Sigmoid colon (tissue), 7 donors: ENCODE data around the gene PAGE4. TPM values are rescaled to one million over a fixed set of nuclear protein-coding genes. Genes with fewer than 3 reads are reported as not detected.

Experiments used
- DNase-seq: peaks from one replicate; pipeline ENCODE4 v3.0.0-alpha.2; 2019
- H3K27ac ChIP-seq, 4 donors: fragments of 200-600 bp; sonication (generic); one replicate each; pipeline ENCODE4 v1.5.1; 2016 to 2019; ENCODE audit warnings: mild to moderate bottlenecking in 1 of 4
- H3K27me3 ChIP-seq, 3 donors: fragments of 200-600 bp; sonication (generic); one replicate each; pipeline ENCODE4 v1.5.1; 2019; ENCODE audit warnings: mild to moderate bottlenecking in 1 of 3
- H3K36me3 ChIP-seq, 4 donors: fragments of 200-600 bp; sonication (generic); one replicate each; pipeline ENCODE4 v1.5.1; 2016 to 2019
- H3K4me1 ChIP-seq, 4 donors: fragments of 200-600 bp; sonication (generic); one replicate each; pipeline ENCODE4 v1.5.1; 2017 to 2019
- H3K4me3 ChIP-seq, 4 donors: fragments of 200-600 bp; sonication (generic); one replicate each; pipeline ENCODE4 v1.5.1; 2017 to 2019; ENCODE audit warnings: mild to moderate bottlenecking in 2 of 4, moderate library complexity in 1 of 4
- H3K9me3 ChIP-seq, 4 donors: fragments of 200-600 bp in 3 of 4; sonication (generic) in 3 of 4; one replicate each; pipeline versions ENCODE4 v1.5.1 to v1.6.1; 2013 to 2019
- CTCF ChIP-seq, 4 experiments: fragments of 450-650 bp in 3 of 4; fragments of 200-600 bp in 1 of 4; IDR thresholded peaks; one replicate each; pipeline ENCODE4 v1.5.1; 2016 to 2019; ENCODE audit warnings: antibody characterized with exemption in 4 of 4, mild to moderate bottlenecking in 3 of 4, moderate library complexity in 2 of 4
- EP300 ChIP-seq, 4 donors: sonication (generic); formaldehyde crosslinking; IDR thresholded peaks; one replicate each; pipeline ENCODE4 v1.6.1; 2017; ENCODE audit warnings: antibody characterized with exemption in 4 of 4
- POLR2A ChIP-seq, 2 donors: fragments of 450-650 bp; IDR thresholded peaks; one replicate each; pipeline ENCODE4 v1.6.1; 2016; ENCODE audit warnings: antibody characterized with exemption in 2 of 2, mild to moderate bottlenecking in 2 of 2, moderate library complexity in 2 of 2
- POLR2AphosphoS5 ChIP-seq, 4 donors: sonication (generic); formaldehyde crosslinking; IDR thresholded peaks; one replicate each; pipeline ENCODE4 v1.6.1; 2017; ENCODE audit warnings: antibody characterized with exemption in 4 of 4
- WGBS, 2 donors: extraction: QIAGEN DNeasy Blood & Tissue Kit; methylation state at CpG; one replicate each; pipeline ENCODE4 v1.1.7; 2013; 5-methylcytosine and 5-hydroxymethylcytosine counted together
- intact Hi-C: fragments of 100-400 bp; cut with DNase I; formaldehyde crosslinking; loops from one replicate; pipeline ENCODE4 v1.15.1; 2023
- polyA plus RNA-seq, 3 donors: library from polyadenylated mRNA; stranded (reverse); fragments of 200-250 nt; gene quantifications; one replicate each; pipeline ENCODE4 v1.2.3, GENCODE V29; 2013
- total RNA-seq, 4 donors: library from RNA; depleted of rRNA; stranded (reverse); fragments of >200 nt; gene quantifications; one replicate each; pipeline ENCODE4 v1.1.0, GENCODE V29; 2016
- donor health status: healthy with polysubstance abuse.
- donor health status: Bipolar disorder and iron deficiency.
- donor health status: healthy.

The PAGE4 gene
- total and polyA plus RNA-seq, 7 donors = not detected

- intact Hi-C loops = no loop called here
- Histone ChIP-seq H3K27me3 (no peaks in the 10 kb centered on the region), H3K4me1 (no peaks in the 10 kb centered on the region), H3K27ac (no peak overlapping the region), H3K9me3 (no peaks in the 10 kb centered on the region), H3K4me3 (no peak overlapping the region), H3K36me3 (no peaks in the 10 kb centered on the region)
- TF ChIP-seq CTCF (IDR thresholded peaks at IDR 0.05) (no peak), EP300 (IDR thresholded peaks at IDR 0.05) (no peak), POLR2AphosphoS5 (IDR thresholded peaks at IDR 0.05) (no peak), POLR2A (IDR thresholded peaks at IDR 0.05) (no peak)
- DNase-seq = no peak
Observed at GRCh38 chrX:49862093-49862492, 33.0 kb downstream of the PAGE4 start.

GRCh38 chrX:49868739-49869138 is 39.6 kb downstream of the PAGE4 start:
- intact Hi-C loops = no loop called here

GRCh38 chrX:49876750-49877149 is 47.6 kb downstream of the PAGE4 start:
- intact Hi-C loops = loop anchor here (10.0 kb wide), 1 partner anchor 592 kb away; no protein-coding TSS in a partner anchor
- peak overlapping the region in 3 of 4 donors; percentile 86 to 87 (median 86) for H3K27ac ChIP-seq

More at GRCh38 chrX:49868739-49869138, 39.6 kb downstream of the PAGE4 start:
- H3K36me3 ChIP-seq = no peaks in the 10 kb centered on the region
- no peak for TF ChIP-seq POLR2A (IDR thresholded peaks at IDR 0.05)
- no peak for TF ChIP-seq CTCF (IDR thresholded peaks at IDR 0.05)
- no peak for TF ChIP-seq POLR2AphosphoS5 (IDR thresholded peaks at IDR 0.05)
- TF ChIP-seq EP300 (IDR thresholded peaks at IDR 0.05) = no peak
- 53 to 59% methylated on average over 1 of the region's 1 CpG for WGBS, 2 donors
- no peaks in the 10 kb centered on the region for H3K27me3 ChIP-seq
- no peaks in the 10 kb centered on the region for H3K9me3 ChIP-seq
- DNase-seq = no peak
- H3K27ac ChIP-seq = no peak overlapping the region
- H3K4me3 ChIP-seq = no peak overlapping the region
- no peaks in the 10 kb centered on the region for H3K4me1 ChIP-seq

GRCh38 chrX:49877397-49878101 is 48.4 kb downstream of the PAGE4 start:
- peak overlapping the region; percentile 86 to 87 (median 86) for H3K27ac ChIP-seq
- peaks cover 0 to 27% (median 20%) of the 10 kb centered on the region in 4 donors for H3K4me1 ChIP-seq
- 47 to 62% methylated on average over 5 of the region's 5 CpGs for WGBS, 2 donors
- H3K9me3 ChIP-seq = no peaks in the 10 kb centered on the region
- intact Hi-C loops = loop anchor here (2.0 to 10.0 kb wide), 2 partner anchors 45 to 593 kb away; partner anchors contain the start of gene CLCN5
- TF ChIP-seq EP300 (IDR thresholded peaks at IDR 0.05) (no peak), CTCF (IDR thresholded peaks at IDR 0.05) (no peak), POLR2AphosphoS5 (IDR thresholded peaks at IDR 0.05) (no peak), POLR2A (IDR thresholded peaks at IDR 0.05) (no peak)
- no peaks in the 10 kb centered on the region for H3K27me3 ChIP-seq
- DNase-seq = no peak
- no peaks in the 10 kb centered on the region for H3K36me3 ChIP-seq
- no peak overlapping the region for H3K4me3 ChIP-seq

More at GRCh38 chrX:49876750-49877149, 47.6 kb downstream of the PAGE4 start:
- Histone ChIP-seq H3K27me3 (no peaks in the 10 kb centered on the region), H3K4me3 (no peak overlapping the region), H3K4me1 (peaks cover 0 to 27% (median 20%) of the 10 kb centered on the region in 4 donors), H3K36me3 (no peaks in the 10 kb centered on the region), H3K9me3 (no peaks in the 10 kb centered on the region)
- DNase-seq = no peak
- no peak for TF ChIP-seq POLR2A (IDR thresholded peaks at IDR 0.05)
- no peak for TF ChIP-seq POLR2AphosphoS5 (IDR thresholded peaks at IDR 0.05)
- TF ChIP-seq EP300 (IDR thresholded peaks at IDR 0.05) = no peak
- peak; percentile 16 to 35 (median 24) for TF ChIP-seq CTCF (IDR thresholded peaks at IDR 0.05)
- 2 to 7% methylated on average over 3 of the region's 3 CpGs for WGBS, 2 donors
